MCF 10A (cell line): Measurements from ENCODE around the gene LIMS4. TPM values are rescaled to one million over a fixed set of nuclear protein-coding genes. Genes with fewer than 3 reads are reported as not detected.
"Not testable (repeated sequence)": the region's sequence is repeated elsewhere in the genome, so short reads cannot be mapped to it uniquely, and the experiment has no call there.

Experiments used
- BruUV-seq: library from RNA; stranded (reverse); fragments of 400-500 nt; replicated peaks from 2 replicates; lab custom pipeline; 2021; lab: Mats Ljungman, UMichigan
- CTCF ChIA-PET: fragments of 300-600 bp; sonication (Branson Sonifier 250); formaldehyde crosslinking; extraction: SDS; loops from one replicate; lab custom pipeline; 2021; ENCODE audit warnings: antibody characterized with exemption, inconsistent platforms; lab: Yijun Ruan, JAX
- POLR2A ChIA-PET: fragments of 300-600, 350-650 bp; sonication (Branson Sonifier 250); formaldehyde crosslinking; extraction: SDS; loops from one replicate; lab custom pipeline; 2020; ENCODE audit warnings: antibody characterized with exemption, inconsistent platforms; lab: Yijun Ruan, JAX
- DNase-seq: peaks from one replicate; pipeline ENCODE4 v3.0.0-alpha.2; 2018; ENCODE audit not compliant: unreplicated experiment
- H3K27ac Mint-ChIP-seq: one replicate; pipeline ENCODE4 v1.8.0; 2022; ENCODE audit warnings: mild to moderate bottlenecking, low read depth, mixed read lengths; ENCODE audit not compliant: unreplicated experiment
- H3K27me3 Mint-ChIP-seq: one replicate; pipeline ENCODE4 v1.8.0; 2022; ENCODE audit warnings: mixed read lengths; ENCODE audit not compliant: insufficient read depth, unreplicated experiment
- H3K36me3 Mint-ChIP-seq: one replicate; pipeline ENCODE4 v1.8.0; 2022; ENCODE audit warnings: mild to moderate bottlenecking, moderate library complexity, mixed read lengths; ENCODE audit not compliant: insufficient read depth, unreplicated experiment
- H3K4me1 Mint-ChIP-seq: one replicate; pipeline ENCODE4 v1.8.0; 2022; ENCODE audit warnings: mixed read lengths; ENCODE audit not compliant: insufficient read depth, unreplicated experiment
- H3K4me3 Mint-ChIP-seq: one replicate; pipeline ENCODE4 v1.8.0; 2022; ENCODE audit warnings: mild to moderate bottlenecking, moderate library complexity, mixed read lengths; ENCODE audit not compliant: unreplicated experiment
- H3K9me3 Mint-ChIP-seq: one replicate; pipeline ENCODE4 v1.8.0; 2022; ENCODE audit warnings: mixed read lengths; ENCODE audit not compliant: unreplicated experiment
- intact Hi-C: fragments of 100-400 bp; cut with micrococcal nuclease; formaldehyde crosslinking; loops from 2 replicates; pipeline ENCODE4 v1.14.1; 2022
- total RNA-seq: library from RNA; stranded (reverse); gene quantifications from 2 replicates; pipeline ENCODE4 v1.2.3, GENCODE V29; 2022

Gene LIMS4
- total RNA-seq, 1 experiment from 2014 or later, result 1.5 TPM

GRCh38 chr2:110456291-110457213, 16.1 kb downstream of the LIMS4 start:
- intact Hi-C loops, H3K4me3 Mint-ChIP-seq, BruUV-seq, CTCF ChIA-PET, POLR2A ChIA-PET, H3K4me1 Mint-ChIP-seq, H3K36me3 Mint-ChIP-seq, H3K27me3 Mint-ChIP-seq, H3K9me3 Mint-ChIP-seq, DNase-seq, H3K27ac Mint-ChIP-seq: not testable (repeated sequence)

GRCh38 chr2:110455080-110455670, 17.4 kb downstream of the LIMS4 start:
- H3K27ac Mint-ChIP-seq, H3K4me3 Mint-ChIP-seq, POLR2A ChIA-PET, DNase-seq, CTCF ChIA-PET, BruUV-seq, intact Hi-C loops, H3K4me1 Mint-ChIP-seq, H3K9me3 Mint-ChIP-seq, H3K27me3 Mint-ChIP-seq, H3K36me3 Mint-ChIP-seq: not testable (repeated sequence)

GRCh38 chr2:110450951-110451350, 21.7 kb downstream of the LIMS4 start:
- H3K4me3 Mint-ChIP-seq, H3K9me3 Mint-ChIP-seq, intact Hi-C loops, H3K27ac Mint-ChIP-seq, H3K36me3 Mint-ChIP-seq, BruUV-seq, POLR2A ChIA-PET, DNase-seq, H3K27me3 Mint-ChIP-seq, CTCF ChIA-PET, H3K4me1 Mint-ChIP-seq: not testable (repeated sequence)

- H3K9me3 Mint-ChIP-seq, H3K4me1 Mint-ChIP-seq, intact Hi-C loops, BruUV-seq, CTCF ChIA-PET, H3K36me3 Mint-ChIP-seq, POLR2A ChIA-PET, H3K27me3 Mint-ChIP-seq, H3K27ac Mint-ChIP-seq, DNase-seq, H3K4me3 Mint-ChIP-seq: not testable (repeated sequence)
Observed at GRCh38 chr2:110449127-110449947, 23.3 kb downstream of the LIMS4 start.

- POLR2A ChIA-PET, DNase-seq, H3K4me1 Mint-ChIP-seq, H3K27me3 Mint-ChIP-seq, H3K36me3 Mint-ChIP-seq, BruUV-seq, H3K27ac Mint-ChIP-seq, H3K4me3 Mint-ChIP-seq, CTCF ChIA-PET, intact Hi-C loops, H3K9me3 Mint-ChIP-seq: not testable (repeated sequence)
Observed at GRCh38 chr2:110446644-110447043, 26.0 kb downstream of the LIMS4 start.

GRCh38 chr2:110443305-110444005, 29.2 kb downstream of the LIMS4 start:
- H3K9me3 Mint-ChIP-seq, H3K27me3 Mint-ChIP-seq, CTCF ChIA-PET, H3K27ac Mint-ChIP-seq, intact Hi-C loops, DNase-seq, H3K4me3 Mint-ChIP-seq, H3K36me3 Mint-ChIP-seq, BruUV-seq, POLR2A ChIA-PET, H3K4me1 Mint-ChIP-seq: not testable (repeated sequence)

- H3K4me3 Mint-ChIP-seq, H3K36me3 Mint-ChIP-seq, H3K4me1 Mint-ChIP-seq, CTCF ChIA-PET, H3K9me3 Mint-ChIP-seq, DNase-seq, H3K27ac Mint-ChIP-seq, BruUV-seq, H3K27me3 Mint-ChIP-seq, intact Hi-C loops, POLR2A ChIA-PET: not testable (repeated sequence)
Observed at GRCh38 chr2:110441905-110442304, 30.7 kb downstream of the LIMS4 start.

- H3K4me3 Mint-ChIP-seq, DNase-seq, H3K27me3 Mint-ChIP-seq, H3K27ac Mint-ChIP-seq, CTCF ChIA-PET, H3K36me3 Mint-ChIP-seq, intact Hi-C loops, BruUV-seq, H3K4me1 Mint-ChIP-seq, POLR2A ChIA-PET, H3K9me3 Mint-ChIP-seq: not testable (repeated sequence)
Observed at GRCh38 chr2:110434565-110434964, 38.1 kb downstream of the LIMS4 start.
